ENCODE data around the gene CFAP141.
A peak's percentile ranks its signal among the peaks of the same experiment; 100 is the strongest.
"Not testable (repeated sequence)": the region's sequence is repeated elsewhere in the genome, so short reads cannot be mapped to it uniquely, and the experiment has no call there.

Gene CFAP141

DNA sequence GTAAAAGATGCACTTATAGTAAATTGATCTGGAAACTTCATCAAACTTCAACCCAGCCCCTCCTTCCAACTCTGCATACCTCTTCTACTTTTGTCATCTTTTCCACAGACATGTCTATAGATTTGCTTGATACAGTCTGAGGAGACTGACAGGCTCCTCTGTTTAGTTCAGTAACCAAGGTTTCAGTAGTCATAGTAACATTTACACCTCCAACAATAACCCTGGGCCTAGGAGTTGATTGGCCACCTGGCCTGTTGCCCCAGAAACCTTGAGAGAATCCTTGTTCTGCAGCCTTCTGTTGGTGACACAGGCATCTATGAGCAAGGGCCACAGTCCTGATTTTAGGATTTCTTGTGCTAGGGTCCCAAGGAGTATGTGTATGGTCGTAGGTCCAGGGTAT lies at the start of gene CFAP141:
Gene CFAP141, minus strand, starts transcription at position 138 of the 400 bp plus-strand sequence. Its CDS starts 26 bp downstream, at position 112.
- DNase-seq = peak; percentile 12

DNA sequence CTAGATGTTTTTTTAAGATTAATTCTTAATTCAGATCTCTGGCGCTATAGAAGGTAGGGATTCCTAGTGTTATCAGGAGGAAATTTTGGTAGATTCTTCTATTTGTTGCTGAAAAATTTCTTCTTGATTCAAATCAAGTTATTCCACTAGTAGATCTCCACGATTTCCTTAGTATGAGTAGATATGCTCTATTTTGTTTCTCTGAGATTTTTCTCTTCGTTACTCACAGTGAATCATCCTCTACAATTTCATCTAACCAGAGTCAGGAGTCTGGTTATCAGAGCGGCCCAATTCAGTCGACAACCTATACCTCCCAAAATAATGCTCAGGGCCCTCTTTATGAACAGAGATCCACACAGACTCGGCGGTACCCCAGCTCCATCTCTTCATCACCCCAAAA lies 47.5 kb upstream of the CFAP141 start:
- DNase-seq = no peak

DNA sequence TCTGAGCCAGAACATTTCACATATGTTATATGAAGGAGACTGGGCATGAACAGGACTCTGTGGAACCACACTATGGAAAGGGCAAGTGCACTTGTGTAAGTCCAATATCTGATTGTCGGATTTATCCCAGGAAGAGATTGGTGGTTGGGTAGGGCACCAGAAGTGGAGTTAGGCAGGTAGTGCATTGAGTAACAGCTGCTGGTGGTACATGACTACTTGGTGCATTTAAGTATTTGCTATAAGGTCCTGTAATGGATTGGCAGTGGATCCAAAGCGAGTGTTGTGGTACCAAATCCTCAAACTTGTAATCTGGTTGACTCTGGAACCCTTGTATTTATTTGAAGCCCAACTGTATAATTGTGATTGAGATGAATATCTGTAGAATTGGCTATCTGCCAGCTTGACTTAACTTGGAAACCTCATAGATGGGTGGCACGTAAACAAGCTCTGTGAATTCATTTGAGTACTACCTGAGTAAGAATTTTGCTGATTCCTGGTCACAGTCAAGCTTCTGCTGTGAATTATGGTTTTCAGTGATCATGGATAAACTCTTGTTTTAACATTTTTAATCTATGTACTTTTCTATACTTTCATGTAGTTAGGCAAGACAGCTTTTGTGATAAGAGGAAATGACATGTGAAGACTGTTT lies 35.7 kb upstream of the CFAP141 start:
- no peak for DNase-seq

DNA sequence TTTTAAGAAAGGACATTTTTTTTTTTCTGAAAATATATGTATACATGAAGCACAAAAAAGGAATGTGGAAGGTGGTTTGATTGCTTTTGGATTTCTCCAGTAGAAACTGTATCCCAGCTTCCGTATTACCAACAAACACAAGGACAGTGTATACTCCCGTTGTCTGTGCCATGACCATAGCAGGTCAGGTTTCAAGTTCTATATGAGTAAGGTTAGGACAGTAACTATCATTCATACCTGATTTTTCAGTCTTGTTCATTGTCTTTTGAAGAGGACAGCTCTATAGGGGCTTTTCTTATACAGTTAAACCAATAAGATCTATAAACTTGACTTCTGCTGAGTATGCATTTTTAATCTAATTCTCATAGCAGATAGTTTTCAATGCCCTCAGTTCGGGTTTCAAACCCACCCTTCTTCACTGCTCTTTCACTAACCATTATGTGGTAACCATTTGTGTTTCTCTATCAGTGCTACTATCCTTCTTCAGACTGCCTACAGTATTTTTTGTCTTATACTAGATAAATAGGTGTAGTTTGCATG lies 34.2 kb upstream of the CFAP141 start:
- DNase-seq = no peak

DNA sequence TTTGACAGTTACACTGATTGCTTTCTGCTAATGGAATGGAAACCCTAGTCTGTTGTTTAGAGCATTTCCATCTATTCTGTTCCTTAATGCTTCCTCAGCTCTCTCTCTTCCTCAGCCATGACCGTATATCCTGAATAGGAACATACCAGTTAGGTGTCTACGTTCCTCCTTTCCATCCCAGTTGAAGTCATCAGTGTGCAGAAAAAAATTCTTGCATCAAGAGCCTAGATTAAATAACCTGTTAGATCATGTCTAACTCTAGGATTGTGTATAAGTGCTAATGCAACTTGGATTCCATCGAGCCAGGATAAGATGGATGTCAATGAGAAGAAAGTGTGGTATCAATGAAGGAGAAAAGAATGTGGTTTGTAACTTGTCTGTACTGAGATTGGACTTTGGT lies 33.4 kb upstream of the CFAP141 start:
- no peak for DNase-seq

DNA sequence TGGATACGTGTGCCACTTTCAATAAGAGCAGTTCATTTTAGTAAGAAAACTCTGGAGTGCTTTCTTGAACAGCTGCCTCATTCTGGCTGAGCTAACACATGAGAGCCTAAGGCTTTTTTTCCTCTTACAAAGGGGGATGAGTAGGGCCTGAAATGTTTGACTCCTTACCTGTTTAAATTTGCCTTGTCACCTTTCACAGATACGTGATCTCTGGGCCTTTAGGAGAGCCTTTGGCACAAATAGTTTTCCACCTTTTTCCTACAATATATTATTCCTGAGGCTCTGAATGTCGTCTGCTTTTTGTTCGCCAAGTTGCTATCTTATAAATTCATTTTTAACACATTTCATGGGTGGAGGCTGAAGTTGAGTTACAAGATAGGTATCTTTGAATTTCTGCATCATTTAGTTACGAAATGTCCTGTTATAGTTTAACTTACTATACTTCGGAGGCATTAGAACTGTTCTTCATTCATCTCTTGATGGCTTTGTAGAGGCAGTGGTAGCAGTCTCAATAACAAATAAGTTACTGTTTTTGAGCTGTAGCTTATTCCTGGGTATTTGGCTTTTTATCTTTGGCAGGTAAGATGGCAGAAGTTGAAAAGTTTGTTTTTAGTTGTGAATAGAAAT lies 31.9 kb upstream of the CFAP141 start:
- DNase-seq = no peak

DNA sequence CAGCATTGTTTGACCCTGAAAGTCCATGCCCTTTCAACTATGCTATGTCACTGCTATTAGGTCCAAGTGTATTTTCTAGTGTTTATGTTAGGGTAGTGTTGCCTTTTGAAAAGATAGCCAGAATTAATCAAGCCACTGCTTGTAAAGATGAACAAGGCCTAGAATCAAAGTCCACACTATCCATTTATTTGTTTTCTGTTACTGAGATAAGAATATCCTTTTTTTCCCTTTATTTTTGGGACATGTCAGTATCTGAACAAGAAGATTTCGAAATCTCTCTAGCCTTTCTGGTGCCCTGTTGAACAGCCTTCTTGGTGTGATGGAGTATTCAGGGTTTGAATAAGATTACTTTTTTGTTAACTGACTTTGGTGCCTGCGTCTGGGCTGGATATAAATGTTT lies 31.3 kb upstream of the CFAP141 start:
- DNase-seq = no peak

DNA sequence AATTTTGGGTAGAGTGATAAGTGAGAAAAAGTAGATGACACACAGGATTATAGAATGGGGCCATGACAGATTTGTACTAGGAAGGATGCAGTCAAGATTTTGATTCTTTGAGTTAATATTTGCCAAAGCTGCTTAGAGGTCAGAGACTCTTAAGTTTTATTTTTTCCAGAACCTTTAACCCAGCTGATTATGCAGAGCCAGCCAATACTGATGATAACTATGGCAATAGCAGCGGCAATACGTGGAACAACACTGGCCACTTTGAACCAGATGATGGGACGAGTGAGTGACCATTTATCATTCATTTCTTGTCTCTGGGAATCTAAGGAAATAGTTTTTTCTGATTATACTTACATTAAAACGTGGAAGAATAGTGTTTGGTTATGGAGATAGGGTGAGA lies 30.7 kb upstream of the CFAP141 start:
- DNase-seq = no peak

DNA sequence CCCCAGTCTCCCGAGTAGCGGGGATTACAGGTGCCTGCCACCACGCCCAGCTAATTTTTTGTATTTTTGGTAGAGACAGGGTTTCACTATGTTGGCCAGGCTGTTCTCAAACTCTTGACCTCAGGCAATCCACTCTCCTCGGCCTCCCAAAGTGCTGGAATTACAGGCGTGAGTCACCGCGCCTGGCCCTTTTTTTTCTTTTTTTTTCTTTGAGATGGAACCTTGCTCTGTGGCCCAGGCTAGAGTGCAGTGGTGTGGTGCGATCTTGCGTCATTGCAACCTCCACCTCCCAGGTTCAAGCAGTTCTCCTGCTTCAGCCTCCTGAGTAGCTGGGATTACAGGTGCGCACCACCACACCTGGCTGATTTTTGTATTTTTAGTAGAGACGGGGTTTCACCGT lies 27.0 kb upstream of the CFAP141 start:
- not testable (repeated sequence) for DNase-seq

DNA sequence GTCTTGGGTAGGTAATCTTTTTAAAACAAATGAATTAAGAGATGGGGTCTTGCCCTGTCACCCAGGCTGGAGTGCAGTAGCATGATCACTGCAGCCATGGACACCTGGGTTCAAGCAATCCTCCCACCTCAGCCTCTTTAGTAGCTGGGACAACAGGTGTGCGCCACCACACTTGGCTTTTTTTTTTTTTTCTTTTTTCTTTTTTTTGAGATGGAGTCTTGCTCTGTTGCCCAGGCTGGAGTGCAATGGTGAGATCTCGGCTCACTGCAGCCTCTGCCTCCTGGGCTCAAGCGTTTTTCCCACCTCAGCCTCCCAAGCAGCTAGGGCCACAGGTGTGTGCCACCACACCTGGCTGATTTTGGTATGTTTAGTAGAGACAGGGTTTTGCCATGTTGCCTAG lies 25.0 kb upstream of the CFAP141 start:
- not testable (repeated sequence) for DNase-seq

DNA sequence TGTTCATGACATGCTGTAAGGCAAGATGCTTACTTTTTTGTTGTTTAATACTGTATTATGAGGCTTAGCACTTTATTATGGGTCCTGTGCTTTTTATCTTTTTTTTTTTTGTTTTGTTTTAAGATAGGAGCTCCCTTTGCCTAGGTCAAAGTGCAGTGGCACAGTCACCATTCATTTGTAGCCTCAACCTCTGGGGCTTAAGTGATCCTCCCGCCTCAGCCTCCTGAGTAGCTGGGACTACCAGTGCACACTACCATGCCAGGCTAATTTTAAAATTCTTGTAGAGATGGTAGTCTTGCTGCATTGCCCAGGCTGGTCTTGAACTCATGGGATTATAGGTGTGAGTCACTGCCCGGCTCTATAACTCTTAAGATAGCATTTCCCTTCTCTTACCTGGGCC lies 19.2 kb upstream of the CFAP141 start:
- no peak for DNase-seq

DNA sequence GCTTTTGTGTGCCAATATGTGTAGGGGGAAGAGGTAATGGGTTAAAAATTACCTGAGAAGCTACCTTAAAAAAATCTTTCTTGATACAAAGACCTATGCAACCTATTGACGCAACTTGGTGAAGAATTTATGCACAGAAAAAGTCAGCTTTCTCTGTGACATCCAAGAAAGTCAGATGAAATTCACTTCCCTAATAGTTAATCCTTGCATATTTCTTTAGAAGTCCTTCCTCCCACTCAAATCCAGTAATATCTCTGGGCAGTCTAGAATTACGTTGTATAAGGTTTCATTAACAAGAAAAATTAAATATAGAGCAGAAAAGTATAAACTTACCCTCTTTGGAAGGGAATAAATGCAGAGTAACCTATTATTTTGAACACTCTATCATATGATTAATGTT lies 17.5 kb upstream of the CFAP141 start:
- DNase-seq = no peak

DNA sequence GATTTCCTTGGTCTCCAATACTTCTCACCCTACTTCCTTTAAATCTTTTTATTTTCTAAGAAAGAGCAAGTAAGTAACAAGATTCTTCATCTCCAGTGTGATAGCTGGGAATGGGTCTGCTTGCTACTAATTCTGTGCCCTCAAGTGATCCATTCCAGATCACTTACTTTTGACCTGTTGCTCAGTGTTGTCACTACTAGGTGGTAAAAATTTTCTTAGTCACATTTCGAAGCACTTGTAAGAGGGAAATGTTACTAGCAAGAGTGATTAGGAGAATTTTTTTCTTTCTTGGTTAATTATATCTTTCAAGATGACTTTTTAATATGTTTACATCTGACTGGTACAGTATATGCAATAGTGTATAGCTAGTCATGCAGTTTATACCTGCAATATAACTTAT lies 16.8 kb upstream of the CFAP141 start:
- DNase-seq = no peak

DNA sequence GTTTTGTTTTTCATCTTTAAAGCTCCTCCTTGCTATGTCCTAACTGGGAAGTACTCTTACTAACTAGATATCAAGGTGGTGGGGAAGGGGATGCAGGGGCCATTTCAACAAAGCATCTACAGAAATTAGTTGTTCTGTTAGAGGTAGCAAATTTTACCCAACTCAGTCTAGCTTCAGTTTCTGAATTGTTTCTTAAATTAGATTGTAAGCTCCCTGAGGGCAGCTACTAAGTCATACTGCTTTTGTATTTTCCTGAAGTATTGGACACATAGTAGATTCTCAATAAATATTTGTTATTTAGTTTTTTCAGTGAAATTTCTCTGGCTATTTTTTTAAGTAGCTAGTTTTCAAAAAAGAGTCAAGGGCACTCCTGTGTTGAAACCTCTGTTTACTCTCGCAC lies 16.4 kb upstream of the CFAP141 start:
- DNase-seq = no peak

DNA sequence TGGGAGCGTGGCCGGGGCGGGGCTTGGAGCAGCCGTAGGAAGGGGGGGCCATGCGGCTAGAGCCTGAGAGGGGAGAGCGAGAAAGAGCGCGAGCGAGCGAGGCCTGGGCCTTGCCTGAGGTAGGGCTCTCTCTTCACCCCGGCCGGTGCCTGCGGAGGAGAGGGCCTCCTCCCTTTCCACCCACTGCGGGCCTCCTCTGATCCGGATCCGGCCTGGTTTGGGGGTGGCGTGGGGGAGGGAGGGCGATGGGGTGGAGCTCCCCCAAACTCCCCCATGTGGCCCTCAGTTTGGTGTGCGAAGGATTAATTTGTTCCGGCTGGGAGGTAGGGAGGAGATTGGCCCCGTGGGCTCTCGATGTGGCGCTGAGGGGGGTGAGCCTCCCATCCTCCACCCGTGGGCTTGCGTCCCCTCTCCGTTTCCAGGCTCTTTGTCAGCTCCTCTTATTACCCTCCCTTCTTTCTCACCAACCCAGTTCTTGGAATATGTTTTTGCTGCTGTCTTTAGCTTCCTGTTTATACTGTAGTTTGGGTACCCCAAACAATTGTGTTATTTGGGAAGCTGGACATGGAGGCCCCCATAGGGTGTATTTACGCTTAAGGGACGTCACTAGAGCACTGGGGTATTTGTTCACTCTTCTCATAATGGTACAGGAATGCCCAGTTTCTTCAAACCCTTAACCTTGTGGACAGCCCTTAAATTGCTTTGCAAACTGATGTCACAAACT lies 15.3 kb upstream of the CFAP141 start:
- peak; percentile 74 for DNase-seq

DNA sequence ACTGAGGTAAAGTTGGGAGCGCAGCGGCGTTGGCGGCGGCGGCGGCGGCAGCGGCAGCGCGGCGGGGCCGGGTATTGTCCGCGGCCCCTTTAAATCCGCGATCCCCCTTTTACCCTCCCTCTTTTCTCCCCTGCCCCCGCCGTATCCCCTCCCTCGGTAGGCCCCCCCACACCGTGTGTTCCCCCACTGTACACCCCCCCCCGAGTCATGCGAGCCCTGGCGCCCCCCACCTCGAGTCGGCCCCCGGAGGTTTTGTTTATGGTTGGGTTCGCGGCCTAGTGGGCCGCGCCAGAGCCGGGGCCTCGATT lies 14.8 kb upstream of the CFAP141 start:
- DNase-seq = no peak

DNA sequence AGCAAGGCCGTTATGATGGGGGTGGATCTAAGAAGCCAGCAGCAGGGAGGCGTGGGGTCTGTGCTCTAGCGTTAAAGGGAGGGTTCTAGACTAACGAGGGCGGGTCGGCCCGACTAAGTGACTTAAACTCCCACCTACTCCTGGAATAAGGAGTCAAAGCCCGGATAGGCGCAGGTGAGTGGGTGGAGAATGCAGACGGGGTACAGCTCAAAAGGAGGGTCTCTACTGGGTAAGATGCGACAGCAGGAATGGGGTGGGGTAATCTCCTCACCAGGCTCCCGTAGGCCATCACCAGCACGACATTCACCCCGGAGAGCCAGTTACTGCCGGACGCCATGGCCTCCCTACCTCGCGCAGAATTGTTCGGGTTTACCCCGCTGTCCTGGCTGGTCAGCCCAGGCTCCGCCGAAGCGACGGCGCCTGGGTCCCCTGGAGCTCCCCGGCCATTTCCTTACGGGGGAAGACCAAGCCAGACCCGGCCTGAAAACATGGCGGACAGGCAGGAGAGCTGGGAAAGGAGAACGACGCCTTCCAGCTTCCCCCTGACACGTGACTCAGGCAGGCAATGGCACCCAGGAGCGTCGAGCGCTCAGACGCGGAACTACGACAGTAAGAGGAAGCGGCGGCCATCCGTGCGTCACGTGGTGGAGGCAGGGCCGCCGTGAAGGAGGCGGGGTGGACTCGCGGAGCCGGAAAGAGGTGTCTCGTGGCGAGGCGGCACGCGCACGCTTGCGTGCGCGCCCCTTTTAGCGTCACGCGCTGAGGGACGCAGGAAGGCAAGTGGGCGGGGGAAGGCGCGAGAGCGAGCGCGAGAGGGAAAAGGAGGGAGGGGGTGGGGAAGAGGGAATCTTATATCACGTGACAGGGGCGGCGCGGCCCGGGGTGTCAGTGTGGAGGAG lies 14.2 kb upstream of the CFAP141 start, which contains the start of gene UBAP2L:
Gene UBAP2L, plus strand, starts transcription at position 885 of the 899 bp plus-strand sequence. CDS start 4,169 bp downstream, outside the sequence.
- DNase-seq = peak; percentile 99

DNA sequence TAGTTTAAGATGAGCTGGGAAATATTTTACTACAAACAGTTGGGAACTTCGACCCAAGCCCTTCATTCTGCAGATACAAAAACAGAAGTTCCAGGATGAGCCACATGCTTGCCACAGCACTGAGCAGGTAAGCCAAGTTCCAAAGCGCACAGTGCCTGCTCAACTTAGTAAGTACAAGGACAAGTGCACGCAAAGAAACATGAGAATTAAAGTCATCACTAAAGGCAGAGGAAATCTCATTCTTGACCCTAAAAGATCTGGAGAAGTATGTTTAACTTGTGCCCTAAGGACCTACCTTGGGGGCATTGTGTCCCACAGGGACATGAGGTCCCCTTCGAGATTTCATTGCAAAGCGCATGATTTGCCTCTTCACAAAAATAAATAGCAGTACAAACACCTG lies 13.4 kb upstream of the CFAP141 start:
- DNase-seq = no peak

DNA sequence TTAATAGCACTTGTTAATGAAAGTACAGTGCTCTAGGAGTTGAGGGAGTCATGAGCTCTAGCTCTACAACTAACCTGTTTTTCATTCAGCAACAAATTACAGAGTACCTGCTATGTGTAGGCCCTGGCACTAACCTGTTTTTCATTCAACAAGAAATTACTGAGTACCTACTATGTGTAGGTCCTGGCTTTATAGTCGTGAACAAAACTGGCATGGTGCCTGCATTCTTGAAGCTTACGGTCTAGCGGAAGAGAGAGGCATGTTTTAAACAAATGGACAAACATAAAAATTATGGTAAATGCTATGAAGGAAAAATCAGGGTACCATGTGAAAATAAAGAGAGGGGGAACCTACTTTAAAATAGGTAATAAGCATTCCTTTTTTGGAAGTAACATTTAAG lies 12.4 kb upstream of the CFAP141 start:
- DNase-seq = no peak

DNA sequence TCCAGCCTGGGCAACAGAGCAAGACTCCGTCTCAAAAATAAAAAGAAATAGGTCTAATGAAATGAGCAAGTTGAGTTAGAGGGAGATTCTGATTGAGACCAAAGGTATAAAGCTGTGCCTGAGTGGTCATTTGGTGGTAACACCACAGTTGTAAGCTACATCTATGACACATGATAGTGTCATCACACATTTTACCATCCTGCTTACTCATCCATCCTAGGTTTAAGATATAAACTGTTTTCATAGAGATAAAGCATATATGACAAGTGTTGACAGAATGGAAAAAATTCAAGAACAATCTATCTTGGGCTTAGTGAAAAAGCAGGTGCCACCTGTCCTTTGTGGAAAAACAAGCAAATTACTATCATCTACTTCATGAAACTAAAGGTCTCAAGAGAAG lies 7.1 kb upstream of the CFAP141 start:
- DNase-seq = no peak

DNA sequence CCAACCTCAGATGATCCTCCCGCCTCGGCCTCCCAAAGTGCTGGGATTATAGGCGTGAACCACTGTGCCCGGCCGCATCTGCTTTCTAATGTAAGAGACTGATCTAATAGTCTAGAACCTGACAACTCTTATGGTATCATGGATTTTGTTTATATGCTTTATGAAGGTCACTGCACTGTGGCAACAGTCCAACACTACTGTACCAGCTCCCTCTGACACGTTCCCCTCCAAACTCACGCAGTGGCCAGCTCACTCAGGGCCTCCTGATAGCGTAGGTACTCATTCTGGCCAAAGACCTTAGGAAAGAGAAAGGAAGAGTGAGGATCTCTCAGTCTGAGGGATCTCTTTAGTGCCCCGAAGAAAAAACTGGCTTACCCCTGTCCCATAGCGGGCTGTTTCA lies 6.0 kb upstream of the CFAP141 start:
- DNase-seq = no peak

DNA sequence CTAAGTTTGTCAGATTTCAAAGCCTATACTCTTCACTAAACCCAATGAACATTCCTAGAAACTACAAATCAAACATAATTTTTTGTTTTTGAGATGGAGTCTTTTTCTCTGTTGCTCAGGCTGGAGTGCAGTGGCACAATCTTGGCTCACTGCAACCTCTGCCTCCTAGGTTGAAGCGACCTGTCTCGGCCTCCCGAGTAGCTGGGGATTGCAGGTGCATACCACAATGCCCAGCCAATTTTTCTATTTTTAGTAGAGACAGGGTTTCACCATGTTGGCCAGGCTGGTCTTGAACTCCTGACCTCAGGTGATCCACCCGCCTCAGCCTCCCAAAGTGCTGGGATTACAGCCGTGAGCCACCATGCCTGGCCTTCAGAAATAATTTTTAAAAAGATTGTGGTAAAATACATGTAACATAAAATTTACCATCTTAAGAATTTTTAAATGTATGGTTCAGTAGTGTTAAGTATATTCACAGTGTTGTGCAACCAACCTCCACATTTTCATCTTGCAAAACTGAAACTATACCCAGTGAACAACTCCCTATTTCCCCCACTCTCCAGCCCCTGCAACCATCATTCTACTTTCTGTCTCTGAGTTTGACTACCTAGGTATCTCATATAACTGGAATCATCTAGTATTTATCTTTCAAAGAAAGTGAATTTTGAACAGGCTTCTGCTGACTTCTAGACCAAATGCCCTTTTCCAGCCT lies 2.7 kb upstream of the CFAP141 start:
- DNase-seq = no peak
